Ramos (cell line): ENCODE data around the gene KCTD1.

Source experiments
- in situ Hi-C: fragments of 300-500 bp; cut with MboI; formaldehyde crosslinking; loops from one replicate; pipeline ENCODE4 v1.14.3; 2022; ENCODE audit warnings: low sequenced_read_pairs; ENCODE audit not compliant: unreplicated experiment

Gene KCTD1

GRCh38 chr18:26436176-26437051, 111.9 kb downstream of the KCTD1 start:
- in situ Hi-C loops = no loop called here

DNA sequence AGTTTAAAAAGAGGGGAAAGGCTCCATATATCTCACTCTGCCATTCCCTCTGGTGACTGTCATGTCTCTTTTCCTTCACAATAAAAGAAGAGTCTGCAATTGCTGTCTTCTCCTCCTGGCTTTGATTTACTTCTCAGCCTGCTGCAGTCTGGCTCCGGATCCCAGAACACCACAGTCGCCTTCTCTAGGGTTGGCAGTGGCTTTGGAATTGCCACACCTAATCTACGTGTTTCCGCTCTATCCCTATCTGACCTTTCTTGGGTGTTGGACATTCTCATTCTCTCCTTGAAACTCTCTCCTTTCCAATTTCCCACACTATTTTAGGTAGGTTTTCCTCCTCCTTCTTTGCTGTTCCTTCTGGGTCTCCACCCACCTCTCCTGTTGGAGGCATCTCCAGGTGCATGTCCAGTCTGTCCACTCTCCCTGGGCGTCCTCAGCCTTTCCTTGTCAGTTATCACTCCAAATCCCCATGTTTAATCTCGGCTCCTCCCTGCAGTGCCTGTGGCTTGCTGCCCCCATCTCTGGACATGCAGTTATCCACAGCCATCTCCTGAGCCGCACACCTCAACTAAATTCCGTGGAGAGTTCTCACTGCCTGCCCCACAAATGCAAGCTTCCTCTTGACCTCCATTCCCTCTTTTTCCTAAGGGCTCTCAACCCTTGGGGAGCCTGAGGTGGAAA, 112.8 kb downstream of the KCTD1 start:
- in situ Hi-C loops = no loop called here

GRCh38 chr18:26434887-26435286, 113.5 kb downstream of the KCTD1 start:
- in situ Hi-C loops = no loop called here

DNA sequence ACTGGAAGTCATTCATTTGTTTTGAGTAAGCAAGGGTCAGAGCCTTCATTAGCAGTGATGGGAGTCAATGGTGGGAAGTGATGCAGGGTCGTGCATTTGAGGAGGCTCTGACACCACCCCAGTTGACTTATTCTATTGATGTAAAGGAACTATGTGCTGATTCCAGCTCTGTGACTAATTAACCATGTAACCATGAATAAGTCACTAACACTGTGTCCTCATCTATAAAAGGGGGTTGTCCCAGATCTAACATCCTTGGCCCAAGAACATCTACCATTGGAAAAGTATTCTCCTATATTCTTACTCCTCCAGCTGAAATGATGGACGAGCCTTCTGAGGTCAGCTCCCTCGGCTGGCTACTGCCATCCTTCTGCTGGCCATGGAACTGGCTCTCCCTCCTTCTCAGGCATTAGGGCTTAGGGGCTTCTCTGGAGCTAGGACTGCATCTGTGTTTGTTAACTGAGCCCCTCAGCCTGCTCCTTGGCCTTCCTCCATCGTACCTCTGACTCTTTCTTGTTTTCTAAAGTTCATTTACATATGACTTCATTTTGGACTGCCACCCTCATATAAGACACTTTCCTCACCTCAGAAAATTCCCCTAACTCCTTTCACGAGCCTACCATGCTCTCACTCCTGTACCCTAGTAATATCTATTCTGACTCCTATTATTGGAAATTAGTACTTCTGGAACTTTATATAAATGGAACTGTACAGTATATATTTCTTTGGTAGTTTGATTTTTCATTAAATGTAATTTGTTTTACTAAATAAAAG, 115.5 kb downstream of the KCTD1 start:
- in situ Hi-C loops = no loop called here

DNA sequence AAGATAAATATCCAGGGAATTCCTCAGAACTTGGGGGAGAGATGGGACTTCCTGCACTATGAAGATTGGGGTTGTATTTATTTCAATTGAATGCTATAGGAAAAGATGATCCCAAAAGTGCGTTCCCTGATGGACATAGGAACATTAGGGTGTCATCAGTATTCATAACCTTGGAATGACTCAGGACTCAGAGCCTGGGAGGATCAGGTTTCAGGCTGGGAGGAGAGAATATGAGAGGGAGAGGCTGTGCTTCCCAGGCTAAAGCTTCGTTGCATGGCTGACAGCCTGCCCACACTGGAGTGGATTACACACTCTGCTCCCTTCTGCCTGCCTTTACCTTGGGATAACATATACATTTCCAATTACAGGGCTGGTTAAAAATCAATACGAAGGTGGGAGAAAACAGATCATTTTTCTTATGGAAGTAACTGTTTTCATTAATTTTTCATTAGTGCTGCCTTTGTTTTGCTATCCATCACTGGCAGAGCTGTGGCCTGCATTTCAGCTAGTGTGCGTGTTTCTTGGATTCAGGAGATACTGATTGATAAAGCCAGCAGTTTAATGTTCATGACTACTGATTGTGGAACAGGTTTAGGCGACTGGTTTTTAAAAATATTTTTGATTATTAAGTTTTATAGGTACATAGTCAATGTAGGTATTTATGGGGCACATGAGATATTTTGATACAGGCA, 118.7 kb downstream of the KCTD1 start:
- in situ Hi-C loops = no loop called here

DNA sequence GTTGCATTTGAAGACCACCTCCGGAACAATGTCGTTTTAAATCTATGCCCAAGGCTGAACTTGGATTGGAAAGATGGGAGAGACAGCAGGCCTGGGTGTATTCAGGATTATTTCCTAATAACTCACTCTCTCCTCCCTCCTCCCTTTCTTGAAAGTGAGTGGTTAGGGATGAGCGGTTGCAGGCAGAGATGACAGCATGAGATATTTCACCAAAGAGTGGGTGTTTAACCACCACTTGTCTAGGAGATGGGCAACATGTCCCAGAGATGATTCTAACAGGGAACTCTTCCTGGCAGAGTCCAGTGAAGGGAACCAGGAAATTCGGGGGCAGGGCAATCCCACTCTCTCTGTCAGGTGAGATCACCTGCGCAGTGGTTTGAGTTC, 123.2 kb downstream of the KCTD1 start:
- in situ Hi-C loops = no loop called here

GRCh38 chr18:26424428-26425147, 123.8 kb downstream of the KCTD1 start:
- in situ Hi-C loops = no loop called here

DNA sequence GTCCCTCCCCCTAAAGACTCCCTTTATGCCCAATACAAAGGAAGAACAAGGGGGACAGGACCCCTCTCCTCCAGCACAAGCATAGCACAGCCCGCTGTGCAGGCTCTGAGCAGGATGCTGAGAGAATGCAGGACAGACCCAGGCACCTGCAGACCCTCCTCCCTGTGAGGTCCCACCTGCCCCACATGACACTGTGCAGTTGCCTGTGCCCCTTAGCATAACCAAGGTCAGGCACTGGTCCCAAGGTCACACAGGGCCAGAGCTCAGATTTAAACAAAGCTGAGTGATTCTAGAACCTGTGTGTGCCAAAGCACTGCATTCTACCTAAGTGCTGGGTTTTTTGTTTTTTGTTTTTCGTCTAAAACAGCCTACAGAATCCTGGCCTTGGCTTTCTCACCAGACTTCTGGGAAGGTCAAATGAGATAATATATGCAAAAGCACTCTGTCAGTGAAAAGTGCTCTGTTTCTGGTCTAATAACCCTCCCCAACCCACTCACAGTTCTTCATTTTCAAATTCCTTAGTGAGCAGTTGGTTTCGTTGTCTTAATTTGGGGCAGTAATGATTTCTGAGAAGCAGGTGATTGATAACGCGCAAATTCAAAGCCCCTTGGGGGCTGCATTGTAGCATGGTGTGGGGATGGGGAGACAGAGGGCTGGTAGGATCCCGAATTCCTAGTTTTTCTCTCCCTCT, 125.7 kb downstream of the KCTD1 start:
- in situ Hi-C loops = no loop called here

GRCh38 chr18:26421931-26422330, 126.4 kb downstream of the KCTD1 start:
- in situ Hi-C loops = no loop called here

GRCh38 chr18:26421503-26421902, 126.8 kb downstream of the KCTD1 start:
- in situ Hi-C loops = no loop called here

- in situ Hi-C loops = no loop called here
Observed at GRCh38 chr18:26419746-26420145, 128.6 kb downstream of the KCTD1 start.

DNA sequence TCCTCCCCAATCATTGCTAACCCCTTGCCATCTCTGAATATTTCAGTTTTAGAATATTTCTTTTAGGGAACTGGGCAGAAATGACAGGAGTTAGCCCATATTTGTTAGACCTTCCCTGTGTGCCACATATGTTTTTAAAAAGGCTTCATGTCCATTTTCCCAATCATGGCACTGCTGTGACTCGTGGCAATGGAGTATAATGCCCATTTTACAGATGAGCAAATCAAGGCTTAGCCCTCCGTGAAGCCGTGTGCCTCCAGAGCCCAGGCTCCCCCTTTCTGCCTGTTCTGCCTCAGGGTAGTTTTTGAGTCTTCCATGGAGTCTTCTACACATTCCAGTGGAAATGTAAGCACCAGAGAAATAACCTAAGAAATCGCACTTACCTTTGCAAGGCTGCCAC, 130.1 kb downstream of the KCTD1 start:
- in situ Hi-C loops = no loop called here

DNA sequence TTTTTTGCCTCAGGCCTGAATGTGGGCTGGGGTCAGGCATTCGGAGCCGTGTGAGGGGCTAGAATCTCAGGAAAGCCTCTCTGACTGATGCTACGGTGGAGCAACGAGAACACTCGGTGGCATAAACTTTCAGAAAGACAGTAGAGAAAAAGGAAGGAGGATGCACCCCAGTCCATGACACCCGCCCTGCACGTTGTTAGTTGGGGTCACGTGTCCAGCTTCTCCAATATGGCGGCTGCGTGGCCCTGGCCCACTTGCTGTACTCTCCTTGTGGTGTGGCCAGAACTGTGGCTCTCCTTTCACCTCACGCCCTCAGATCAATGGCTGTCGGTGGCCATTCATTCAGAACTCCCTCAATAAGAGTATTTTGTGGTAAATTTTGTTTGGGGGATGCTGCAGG, 131.2 kb downstream of the KCTD1 start:
- in situ Hi-C loops = no loop called here

- in situ Hi-C loops = no loop called here
Observed at GRCh38 chr18:26416652-26417150, 131.7 kb downstream of the KCTD1 start.

GRCh38 chr18:26415631-26416030, 132.7 kb downstream of the KCTD1 start:
- in situ Hi-C loops = no loop called here

DNA sequence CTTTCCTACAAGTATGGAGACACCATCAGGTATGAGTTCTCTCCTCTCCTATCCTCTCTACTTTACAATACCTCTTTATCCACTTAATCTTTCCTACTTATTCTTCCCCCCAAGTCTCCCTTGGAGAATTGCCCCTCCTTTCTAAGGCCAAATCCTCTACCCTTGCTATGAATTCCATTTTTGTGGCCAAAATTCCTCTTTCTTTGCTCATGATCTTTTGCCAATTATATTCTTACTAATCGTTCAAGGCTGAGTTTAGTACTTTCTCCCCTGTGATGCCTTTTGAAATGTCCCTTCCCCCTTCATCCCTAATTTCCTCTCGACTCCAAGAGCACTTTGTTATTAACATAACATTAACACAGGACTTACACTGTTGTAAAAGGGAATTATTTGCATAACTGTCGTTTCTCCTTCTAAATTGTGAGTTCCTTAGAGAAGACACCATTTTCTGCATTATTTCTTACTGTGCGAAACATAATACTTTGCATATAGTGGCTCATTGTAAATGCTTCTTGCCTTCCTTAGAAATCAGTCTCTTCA, 133.4 kb downstream of the KCTD1 start:
- in situ Hi-C loops = no loop called here

GRCh38 chr18:26409091-26409490, 139.3 kb downstream of the KCTD1 start:
- in situ Hi-C loops = loop anchor here (10.0 kb wide), 1 partner anchor 236 kb away; no protein-coding TSS in a partner anchor

DNA sequence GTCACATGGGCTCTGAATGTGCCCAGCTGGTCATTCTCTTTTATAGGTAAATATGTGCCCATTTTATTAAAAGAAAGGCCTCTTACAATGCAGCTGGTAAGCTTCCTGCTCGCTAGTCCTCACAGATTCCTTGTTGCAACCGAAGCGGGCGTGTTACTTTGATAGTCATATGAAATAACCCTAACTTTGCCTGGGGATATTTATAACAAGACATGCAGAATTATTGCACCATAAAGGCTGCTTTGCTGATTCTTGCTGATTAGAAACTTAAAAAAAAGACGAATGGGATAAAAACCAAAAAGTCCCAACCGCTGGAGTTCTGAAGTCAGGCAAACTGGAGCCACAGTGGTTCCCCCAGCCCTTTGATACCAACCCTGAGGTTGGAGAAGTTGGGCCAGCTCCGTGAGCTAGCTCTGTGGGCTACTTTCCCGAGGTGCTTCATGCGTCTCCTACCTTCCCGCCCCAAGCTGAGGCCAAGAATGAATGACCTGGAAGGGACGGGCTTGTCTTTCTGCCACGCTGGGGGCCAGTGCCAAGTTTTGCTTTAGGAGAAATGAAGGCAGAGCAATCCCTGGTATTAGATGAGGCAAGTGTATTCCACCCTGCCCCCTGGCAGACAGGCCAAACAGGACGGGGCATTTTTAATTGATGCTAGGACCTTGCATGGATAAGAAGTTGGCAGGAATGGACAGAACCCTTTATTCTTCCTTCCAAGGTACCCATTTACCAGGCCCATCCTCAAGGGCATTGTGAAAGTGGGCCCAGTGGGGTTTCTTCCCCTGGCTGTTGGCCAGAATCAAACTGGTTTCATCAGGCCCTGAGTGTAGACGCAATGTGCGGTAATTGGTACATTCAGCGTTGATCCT, 140.4 kb downstream of the KCTD1 start:
- in situ Hi-C loops = loop anchor here (10.0 kb wide), 1 partner anchor 237 kb away; no protein-coding TSS in a partner anchor
